Uterus (tissue), 2 donors: ENCODE measurements around the gene CCR9.

Source experiments
- POLR2A ChIP-seq, 2 donors: fragments of 450-650 bp; IDR thresholded peaks; one replicate each; pipeline ENCODE4 v1.6.1; 2016; ENCODE audit warnings: antibody characterized with exemption in 2 of 2, mild to moderate bottlenecking in 1 of 2, moderate library complexity in 1 of 2
- TF ChIP-seq, protein P1 (sequence below), 4 experiments: fragments of 200-600 bp in 2 of 4; fragments of 450-650 bp in 2 of 4; sonication (generic) in 2 of 4; IDR thresholded peaks; one replicate each; pipeline ENCODE4 v1.5.1; 2016 to 2019; ENCODE audit warnings: antibody characterized with exemption in 4 of 4, mild to moderate bottlenecking in 2 of 4, moderate library complexity in 1 of 4

- TF ChIP-seq, protein P1, sequence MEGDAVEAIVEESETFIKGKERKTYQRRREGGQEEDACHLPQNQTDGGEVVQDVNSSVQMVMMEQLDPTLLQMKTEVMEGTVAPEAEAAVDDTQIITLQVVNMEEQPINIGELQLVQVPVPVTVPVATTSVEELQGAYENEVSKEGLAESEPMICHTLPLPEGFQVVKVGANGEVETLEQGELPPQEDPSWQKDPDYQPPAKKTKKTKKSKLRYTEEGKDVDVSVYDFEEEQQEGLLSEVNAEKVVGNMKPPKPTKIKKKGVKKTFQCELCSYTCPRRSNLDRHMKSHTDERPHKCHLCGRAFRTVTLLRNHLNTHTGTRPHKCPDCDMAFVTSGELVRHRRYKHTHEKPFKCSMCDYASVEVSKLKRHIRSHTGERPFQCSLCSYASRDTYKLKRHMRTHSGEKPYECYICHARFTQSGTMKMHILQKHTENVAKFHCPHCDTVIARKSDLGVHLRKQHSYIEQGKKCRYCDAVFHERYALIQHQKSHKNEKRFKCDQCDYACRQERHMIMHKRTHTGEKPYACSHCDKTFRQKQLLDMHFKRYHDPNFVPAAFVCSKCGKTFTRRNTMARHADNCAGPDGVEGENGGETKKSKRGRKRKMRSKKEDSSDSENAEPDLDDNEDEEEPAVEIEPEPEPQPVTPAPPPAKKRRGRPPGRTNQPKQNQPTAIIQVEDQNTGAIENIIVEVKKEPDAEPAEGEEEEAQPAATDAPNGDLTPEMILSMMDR (IDR thresholded peaks at IDR 0.05), result no peak
- TF ChIP-seq POLR2A (IDR thresholded peaks at IDR 0.05), result no peak
Measured at GRCh38 chr3:45914362-45915058, 28.2 kb downstream of the CCR9 start.
